GM20000 (cell line): ENCODE data around the gene KAZALD1.

Source experiments
- DNase-seq: peaks from one replicate; pipeline ENCODE4 v3.0.0; 2012; ENCODE audit warnings: low spot score
- TF ChIP-seq, protein P1 (sequence below): IDR thresholded peaks from 2 replicates; pipeline ENCODE4 v1.5.1; 2012; ENCODE audit warnings: mild to moderate bottlenecking, control low read depth; ENCODE audit errors: extremely low read depth, missing control alignments

Gene KAZALD1

DNA sequence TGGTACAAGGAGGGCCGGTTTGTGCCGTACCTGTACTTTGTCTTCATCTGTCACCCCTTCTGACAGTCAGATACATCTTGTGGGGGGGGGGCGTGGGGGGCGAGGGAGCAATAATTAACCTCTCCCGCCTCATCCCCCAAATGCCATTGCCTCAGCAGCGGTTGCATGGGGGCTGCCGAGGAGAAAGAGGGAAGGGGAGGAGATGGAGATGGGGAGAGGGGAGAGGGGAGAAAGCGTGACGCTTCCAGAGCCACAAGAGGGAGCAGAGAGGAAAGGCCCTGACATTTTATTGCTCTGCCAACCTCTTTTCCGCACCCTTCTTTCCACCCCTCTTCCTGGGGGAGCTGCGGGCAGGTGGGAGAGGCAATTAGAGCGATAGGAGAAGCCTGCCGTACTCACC, 11.8 kb downstream of the KAZALD1 start:
- TF ChIP-seq, protein P1, sequence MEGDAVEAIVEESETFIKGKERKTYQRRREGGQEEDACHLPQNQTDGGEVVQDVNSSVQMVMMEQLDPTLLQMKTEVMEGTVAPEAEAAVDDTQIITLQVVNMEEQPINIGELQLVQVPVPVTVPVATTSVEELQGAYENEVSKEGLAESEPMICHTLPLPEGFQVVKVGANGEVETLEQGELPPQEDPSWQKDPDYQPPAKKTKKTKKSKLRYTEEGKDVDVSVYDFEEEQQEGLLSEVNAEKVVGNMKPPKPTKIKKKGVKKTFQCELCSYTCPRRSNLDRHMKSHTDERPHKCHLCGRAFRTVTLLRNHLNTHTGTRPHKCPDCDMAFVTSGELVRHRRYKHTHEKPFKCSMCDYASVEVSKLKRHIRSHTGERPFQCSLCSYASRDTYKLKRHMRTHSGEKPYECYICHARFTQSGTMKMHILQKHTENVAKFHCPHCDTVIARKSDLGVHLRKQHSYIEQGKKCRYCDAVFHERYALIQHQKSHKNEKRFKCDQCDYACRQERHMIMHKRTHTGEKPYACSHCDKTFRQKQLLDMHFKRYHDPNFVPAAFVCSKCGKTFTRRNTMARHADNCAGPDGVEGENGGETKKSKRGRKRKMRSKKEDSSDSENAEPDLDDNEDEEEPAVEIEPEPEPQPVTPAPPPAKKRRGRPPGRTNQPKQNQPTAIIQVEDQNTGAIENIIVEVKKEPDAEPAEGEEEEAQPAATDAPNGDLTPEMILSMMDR: no peak

DNA sequence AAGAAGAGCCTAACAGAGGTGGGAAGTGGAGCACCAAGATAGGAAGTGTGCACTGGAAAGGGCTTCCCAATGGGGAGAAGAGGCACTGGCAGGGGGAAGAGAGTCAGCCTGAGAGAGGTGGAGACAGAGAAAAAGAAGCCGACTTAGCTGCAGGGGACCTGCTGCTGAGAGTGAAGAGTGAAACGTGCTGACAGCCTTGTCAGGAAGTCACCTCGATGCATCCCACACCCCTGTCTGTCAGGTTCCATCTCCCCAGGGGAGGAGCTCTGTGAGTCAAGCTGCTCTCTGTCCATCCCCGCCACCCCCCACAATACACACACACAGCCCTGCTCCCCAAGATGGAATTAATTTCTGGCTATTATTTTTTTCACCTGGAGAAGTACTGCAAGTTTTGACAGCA, 14.0 kb downstream of the KAZALD1 start:
- DNase-seq: no peak
- TF ChIP-seq, protein P1: no peak

More for the DNA sequence above, 11.8 kb downstream of the KAZALD1 start:
- no peak for DNase-seq

DNA sequence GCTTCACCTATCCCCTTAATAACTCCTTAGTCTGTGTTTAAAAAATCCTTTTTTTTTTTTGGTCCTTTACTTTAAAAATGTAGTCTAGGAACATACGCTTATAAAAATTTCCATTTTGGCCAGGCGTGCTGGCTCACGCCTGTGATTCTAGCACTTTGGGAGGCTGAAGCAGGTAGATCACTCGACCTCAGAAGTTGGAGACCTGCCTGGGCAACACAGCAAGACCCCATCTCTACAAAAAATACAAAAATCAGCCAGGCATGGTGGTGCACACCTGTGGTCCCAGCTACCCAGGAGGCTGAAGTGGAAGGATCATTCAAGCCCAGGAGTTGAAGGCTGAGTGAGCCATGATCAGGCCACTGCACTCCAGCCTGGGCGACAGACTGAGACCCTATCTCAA, 14.8 kb downstream of the KAZALD1 start:
- no peak for DNase-seq
- TF ChIP-seq, protein P1: no peak

DNA sequence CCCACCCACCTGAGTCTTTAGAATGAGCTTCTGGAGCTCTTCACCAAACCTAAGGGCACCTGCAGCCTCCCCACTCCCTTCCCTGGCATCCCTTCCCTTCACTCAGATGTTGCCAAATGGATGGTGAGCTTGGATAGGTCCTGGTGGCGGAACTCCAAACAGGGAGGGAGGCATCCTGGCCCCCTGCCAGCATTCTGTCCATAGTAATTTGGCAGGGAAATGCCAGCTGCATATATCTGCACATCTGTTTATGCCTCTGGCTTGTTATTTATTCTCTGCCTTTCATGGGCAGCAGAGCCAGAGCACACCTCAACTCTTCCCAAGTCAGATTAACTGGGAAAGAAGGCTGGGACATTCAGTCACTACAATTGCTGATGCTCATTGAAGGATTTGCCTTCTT, 18.1 kb downstream of the KAZALD1 start:
- DNase-seq: no peak

DNA sequence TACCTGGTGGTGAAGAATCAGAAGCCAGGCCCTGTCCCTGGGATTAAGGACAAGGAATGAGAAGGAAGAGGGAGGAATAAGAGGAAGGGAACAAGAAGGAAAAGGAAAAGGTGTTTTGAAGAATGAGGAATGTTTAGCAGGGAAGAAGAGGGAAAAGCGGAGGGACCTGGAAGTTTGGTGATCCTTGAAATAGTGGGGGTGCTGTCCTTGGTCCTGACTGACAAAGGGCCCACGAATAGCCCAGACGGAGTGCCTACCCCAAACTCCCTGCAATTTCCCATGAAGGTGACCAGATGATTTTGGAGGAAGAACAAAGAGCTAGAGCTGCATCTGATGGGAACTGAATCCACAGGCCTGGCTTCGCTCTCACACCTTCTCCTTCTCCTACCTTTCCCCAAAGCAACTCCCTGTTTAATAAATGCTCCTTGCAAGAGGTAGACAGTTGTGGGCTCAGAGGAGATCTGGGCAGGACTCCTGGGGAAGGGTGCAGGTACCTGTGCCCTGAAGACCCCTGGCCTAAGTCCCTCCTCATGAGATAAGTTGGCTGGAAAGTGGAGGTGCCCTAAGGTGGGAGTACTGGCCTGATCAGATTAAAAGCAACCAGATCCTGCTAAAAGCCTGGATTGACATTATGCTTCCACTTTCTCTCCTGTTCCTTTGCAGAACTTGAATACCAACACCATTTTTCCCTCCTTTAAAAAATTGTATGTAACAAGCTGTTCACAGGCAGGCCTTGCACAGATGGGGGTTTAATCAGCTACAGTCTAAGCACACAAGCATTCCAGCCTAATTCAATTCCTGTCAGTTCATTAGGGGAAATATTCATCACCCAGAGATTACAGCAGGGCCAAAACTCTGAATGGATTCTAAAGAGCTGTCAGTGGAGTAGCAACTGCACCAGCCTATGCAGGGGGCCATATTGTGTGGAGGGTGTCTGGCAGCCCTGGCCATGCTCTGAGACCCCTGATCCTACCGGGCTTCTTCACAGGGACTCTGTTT, 19.4 kb downstream of the KAZALD1 start:
- no peak for DNase-seq
- TF ChIP-seq, protein P1: no peak

More for the DNA sequence above, 18.1 kb downstream of the KAZALD1 start:
- TF ChIP-seq, protein P1: no peak

DNA sequence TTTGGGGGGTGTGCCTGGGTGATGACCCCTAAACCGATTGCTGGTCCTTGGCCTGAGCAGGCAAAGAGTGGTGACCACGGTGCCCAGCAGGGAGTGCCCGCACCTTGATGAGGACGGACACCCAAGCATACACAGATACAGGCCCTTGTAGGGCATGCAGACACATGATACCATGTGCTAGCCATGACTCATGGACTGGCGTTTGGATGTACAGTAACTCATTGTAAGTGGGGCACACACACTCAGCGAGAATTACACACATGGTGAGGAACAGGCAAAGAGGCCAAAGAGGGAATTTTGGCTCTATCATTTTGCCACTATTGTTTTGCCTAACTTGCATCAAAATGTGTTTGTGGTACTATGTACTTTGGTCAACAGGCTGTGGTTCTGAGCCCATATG, 24.1 kb downstream of the KAZALD1 start:
- DNase-seq: no peak
- TF ChIP-seq, protein P1: no peak

DNA sequence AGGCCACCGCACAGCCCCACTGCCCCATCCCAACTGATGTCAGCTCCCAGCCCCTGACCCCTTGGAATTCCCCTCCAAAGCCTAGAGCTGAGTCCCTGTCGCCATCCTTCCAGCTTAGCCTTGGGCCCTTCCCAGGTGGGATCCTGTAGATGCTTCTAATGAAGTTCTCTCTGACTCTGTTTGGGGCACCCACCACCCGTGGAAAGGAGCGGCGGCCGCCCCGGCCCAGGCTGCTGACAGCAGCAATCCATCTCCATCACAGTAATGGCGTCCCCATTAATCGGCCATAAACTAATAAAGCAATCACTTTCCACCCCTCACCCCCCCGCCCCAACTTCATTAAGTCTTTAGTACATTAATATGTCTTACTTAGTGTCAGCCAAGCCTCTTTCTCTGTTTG, 25.6 kb downstream of the KAZALD1 start:
- TF ChIP-seq, protein P1: no peak
- DNase-seq: no peak
